SK-N-MC (cell line): Measurements from ENCODE around the gene SOX6.

Experiments
- DNase-seq: peaks from one replicate; pipeline ENCODE4 v3.0.0-alpha.2; 2011; ENCODE audit warnings: low read depth, low spot score
- H3K27ac ChIP-seq: fragments of 200-600 bp; sonication (generic); 2 replicates; pipeline ENCODE4 v1.5.1; 2016; ENCODE audit warnings: mixed run types
- H3K36me3 ChIP-seq: fragments of 200-600 bp; sonication (generic); 2 replicates; pipeline ENCODE4 v1.6.1; 2017; ENCODE audit warnings: antibody characterized with exemption, low read length, mixed read lengths; ENCODE audit not compliant: insufficient read depth
- H3K4me3 ChIP-seq: fragments of 200-600 bp; sonication (generic); 2 replicates; pipeline ENCODE4 v1.5.1; 2016
- H3K9ac ChIP-seq: fragments of 200-600 bp; sonication (generic); 2 replicates; pipeline ENCODE4 v1.8.0; 2017; ENCODE audit warnings: mixed run types, mixed read lengths; ENCODE audit not compliant: insufficient read length
- H3K9me3 ChIP-seq: fragments of 200-600 bp; sonication (generic); 2 replicates; pipeline ENCODE4 v1.6.1; 2017; ENCODE audit warnings: low read depth, mild to moderate bottlenecking, antibody characterized with exemption, low read length, moderate library complexity, mixed read lengths
- EZH2 ChIP-seq: fragments of 200-600 bp; sonication (generic); IDR thresholded peaks from one replicate; pipeline ENCODE4 v1.6.1; 2017; ENCODE audit warnings: antibody characterized with exemption
- FOXP2 ChIP-seq: optimal IDR thresholded peaks from 2 replicates; pipeline ENCODE3; 2011; ENCODE audit warnings: mild to moderate bottlenecking, moderate library complexity; ENCODE audit not compliant: insufficient read depth; ENCODE audit errors: extremely low read length, control extremely low read depth
- POLR2AphosphoS5 ChIP-seq: IDR thresholded peaks from 2 replicates; pipeline ENCODE4 v1.6.1; 2012; ENCODE audit warnings: mild to moderate bottlenecking, low read depth, low read length, borderline replicate concordance

The SOX6 gene

DNA sequence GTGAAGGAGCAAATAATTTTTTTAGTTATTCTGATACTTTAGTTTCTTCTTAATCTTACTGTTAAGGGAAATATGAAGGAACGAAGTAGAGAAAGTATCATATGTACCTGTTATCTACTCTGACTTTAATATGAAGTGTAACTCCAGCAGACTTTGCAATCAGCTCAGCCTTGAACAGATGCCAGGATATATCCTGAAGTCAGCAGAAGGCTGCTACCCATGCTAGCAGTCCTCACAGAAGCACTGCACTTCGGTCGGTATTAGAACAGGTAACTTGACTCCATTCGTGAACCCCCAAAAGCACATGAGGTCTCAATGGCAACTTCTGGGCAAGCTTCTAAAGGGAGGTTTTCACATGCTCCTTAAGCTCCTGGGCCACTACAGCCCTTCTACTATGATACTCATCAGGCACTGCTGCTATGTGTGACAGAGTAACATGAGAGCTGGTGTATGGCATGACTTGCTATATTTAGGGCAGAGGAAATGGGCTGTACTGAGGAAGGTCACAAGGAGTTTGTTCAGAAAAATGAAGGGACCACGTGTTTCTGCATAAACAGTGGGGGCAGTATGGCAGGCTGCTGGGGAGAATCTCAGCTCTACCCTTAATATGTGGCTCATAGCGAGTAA, 344.1 kb downstream of the SOX6 start:
- Histone ChIP-seq H3K9ac (no peak overlapping the region), H3K9me3 (no peaks in the 10 kb centered on the region), H3K27ac (peak overlapping the region; percentile 79), H3K4me3 (no peak overlapping the region), H3K36me3 (peaks cover 81% of the 10 kb centered on the region)
- TF ChIP-seq FOXP2 = no peak
- no peak for TF ChIP-seq POLR2AphosphoS5
- no peak for TF ChIP-seq EZH2
- no peak for DNase-seq

DNA sequence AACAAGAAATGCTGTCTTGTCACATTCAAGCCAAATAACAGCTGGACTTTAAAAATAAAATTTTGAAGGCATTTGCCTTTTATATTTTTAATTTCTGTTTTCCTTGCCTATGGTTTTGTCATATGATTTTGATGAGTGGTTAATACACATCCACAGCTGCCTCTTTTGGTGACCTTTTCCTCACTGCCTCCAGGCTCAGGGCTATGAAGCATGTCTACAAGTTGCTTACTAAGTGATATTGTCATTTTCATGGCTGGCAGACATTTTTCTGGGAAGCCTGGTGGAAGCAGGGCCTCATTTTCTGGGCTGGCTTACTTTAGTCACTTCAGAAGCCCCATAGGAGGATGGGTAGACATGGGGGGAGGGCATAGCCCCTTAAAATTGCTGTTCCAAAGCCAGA, 344.9 kb downstream of the SOX6 start:
- peak overlapping the region; percentile 7; the same call in 1 of the 2 replicates for H3K4me3 ChIP-seq
- H3K9me3 ChIP-seq = no peaks in the 10 kb centered on the region
- TF ChIP-seq EZH2 (no peak), POLR2AphosphoS5 (no peak)
- H3K27ac ChIP-seq = peak overlapping the region; percentile 79
- no peak for DNase-seq
- H3K36me3 ChIP-seq = peaks cover 86% of the 10 kb centered on the region
- no peak overlapping the region for H3K9ac ChIP-seq

DNA sequence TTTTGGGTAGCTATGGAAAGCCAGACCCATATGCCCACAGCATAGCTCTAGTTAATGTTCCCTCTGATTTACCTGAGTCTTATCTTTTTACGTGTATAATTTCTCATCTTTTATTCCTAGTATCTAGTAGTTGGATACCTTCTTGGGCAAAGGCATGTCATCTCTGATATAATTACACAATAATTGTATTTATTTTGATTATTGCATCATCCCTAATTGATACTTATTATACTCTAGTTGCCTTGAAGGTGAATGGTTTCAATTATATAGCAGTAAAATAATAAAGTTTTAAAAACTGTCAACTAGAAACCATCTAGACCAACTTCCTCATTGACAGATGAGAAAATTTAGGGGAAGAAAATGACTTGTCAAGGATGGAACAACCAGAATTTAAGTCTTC, 347.3 kb downstream of the SOX6 start:
- H3K27ac ChIP-seq = no peak overlapping the region
- no peak overlapping the region for H3K4me3 ChIP-seq
- TF ChIP-seq POLR2AphosphoS5 = no peak
- TF ChIP-seq EZH2 = no peak
- no peak for TF ChIP-seq FOXP2
- DNase-seq = no peak
- H3K9ac ChIP-seq = no peak overlapping the region
- peaks cover 81% of the 10 kb centered on the region for H3K36me3 ChIP-seq
- no peaks in the 10 kb centered on the region for H3K9me3 ChIP-seq

DNA sequence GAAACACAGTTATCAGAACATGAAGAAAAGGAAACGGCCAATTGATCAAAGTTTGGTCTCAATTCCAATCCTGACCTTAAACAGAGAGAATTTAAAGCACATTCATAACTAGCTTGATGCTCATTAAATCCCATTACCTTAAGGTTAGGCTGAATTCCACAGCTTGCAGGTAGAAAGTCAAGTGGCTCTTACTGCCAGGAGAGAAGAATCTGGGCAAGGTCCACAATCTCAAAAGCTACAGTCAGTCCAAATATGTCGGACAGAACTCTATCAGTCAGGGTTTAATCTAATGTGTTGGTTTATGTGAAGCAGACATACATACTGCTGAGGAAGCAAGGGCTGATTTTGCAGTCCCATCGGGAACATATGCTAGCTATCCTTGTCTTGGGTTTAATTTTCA, 348.8 kb downstream of the SOX6 start:
- no peak for TF ChIP-seq EZH2
- no peak for TF ChIP-seq POLR2AphosphoS5
- no peak for TF ChIP-seq FOXP2

DNA sequence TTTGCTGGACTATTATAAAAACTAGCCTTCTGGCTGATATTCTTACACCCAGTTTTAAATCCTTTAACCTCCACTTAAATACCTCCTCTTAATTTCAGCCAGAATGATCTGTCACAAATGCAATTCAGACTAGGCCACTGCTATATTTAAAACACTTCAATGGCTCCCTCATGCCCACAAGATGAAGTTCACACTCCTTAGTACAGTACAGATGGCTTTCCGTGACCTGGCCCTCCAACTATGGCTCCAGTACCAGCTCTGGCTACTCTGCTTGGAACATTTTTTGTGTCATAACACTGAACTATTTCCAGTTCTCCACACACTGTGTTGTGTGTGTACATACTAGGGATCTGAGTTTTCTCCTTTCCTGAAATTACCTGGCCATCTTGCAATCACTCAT, 353.4 kb downstream of the SOX6 start:
- Histone ChIP-seq H3K27ac (peak overlapping the region; percentile 89), H3K9ac (no peak overlapping the region), H3K9me3 (no peaks in the 10 kb centered on the region), H3K4me3 (peak overlapping the region; percentile 63), H3K36me3 (peaks cover 56% of the 10 kb centered on the region)
- TF ChIP-seq EZH2 = no peak
- no peak for TF ChIP-seq POLR2AphosphoS5
- TF ChIP-seq FOXP2 = no peak
- no peak for DNase-seq

More for the DNA sequence above, 348.8 kb downstream of the SOX6 start:
- peaks cover 70% of the 10 kb centered on the region for H3K36me3 ChIP-seq
- no peak for DNase-seq
- H3K4me3 ChIP-seq = no peak overlapping the region
- H3K9ac ChIP-seq = no peak overlapping the region
- no peaks in the 10 kb centered on the region for H3K9me3 ChIP-seq
- no peak overlapping the region for H3K27ac ChIP-seq

DNA sequence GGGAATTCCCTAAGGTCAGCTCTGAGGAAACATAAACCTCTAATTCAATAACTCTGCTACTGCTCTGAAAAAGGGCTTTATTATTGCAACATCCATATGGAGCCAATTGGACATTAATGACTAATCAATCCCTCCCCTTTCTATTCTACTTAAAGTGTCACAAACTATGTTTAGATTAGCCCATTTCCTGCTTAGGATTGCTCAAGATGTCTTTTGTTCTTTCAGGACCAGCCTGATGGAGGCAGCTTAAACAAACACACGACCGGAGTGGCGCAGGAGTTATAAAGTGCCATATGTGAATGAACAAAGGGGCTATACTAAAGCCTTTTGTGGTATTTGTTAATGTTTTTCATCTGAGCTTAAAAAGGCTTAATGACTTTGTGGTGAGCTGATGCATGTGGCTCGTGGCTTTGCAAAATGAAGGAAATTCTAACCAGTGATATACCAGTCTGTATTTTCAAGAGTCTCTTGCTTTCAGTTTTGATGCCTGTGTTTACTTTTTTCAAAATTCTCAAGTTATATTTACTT, 354.4 kb downstream of the SOX6 start:
- TF ChIP-seq POLR2AphosphoS5 = peak; percentile 72; the same call in 1 of the 2 replicates
- TF ChIP-seq EZH2 = no peak
- peak; percentile 64 for TF ChIP-seq FOXP2
- Histone ChIP-seq H3K36me3 (peaks cover 51% of the 10 kb centered on the region), H3K9ac (no peak overlapping the region), H3K4me3 (peak overlapping the region; percentile 63), H3K27ac (peak overlapping the region; percentile 89), H3K9me3 (no peaks in the 10 kb centered on the region)
- peak; percentile 94 for DNase-seq

DNA sequence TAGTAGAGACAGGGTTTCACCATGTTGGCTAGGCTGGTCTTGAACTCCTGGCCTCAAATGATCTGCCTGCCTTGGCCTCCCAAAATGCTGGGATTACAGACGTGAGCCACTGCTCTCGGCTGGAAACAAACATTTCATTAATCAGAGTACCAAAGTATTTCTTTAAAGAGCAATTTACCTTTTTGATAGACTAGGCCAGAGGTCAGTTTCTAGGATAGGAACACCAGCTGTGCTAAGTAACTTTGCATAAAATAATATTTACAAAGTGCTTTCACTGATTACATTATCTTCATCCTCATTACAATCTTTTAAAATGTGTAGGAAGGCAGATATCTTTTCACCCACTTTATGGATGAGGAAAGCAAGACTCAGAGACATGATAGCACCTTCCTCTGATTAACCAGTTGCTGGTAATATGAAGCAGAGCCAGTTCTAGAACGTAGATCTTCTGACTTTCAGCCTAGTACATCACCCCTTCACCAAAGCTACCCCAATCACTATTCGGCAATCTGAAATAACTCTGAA, 355.2 kb downstream of the SOX6 start:
- peaks cover 47% of the 10 kb centered on the region for H3K36me3 ChIP-seq
- no peaks in the 10 kb centered on the region for H3K9me3 ChIP-seq
- TF ChIP-seq POLR2AphosphoS5 (no peak), EZH2 (no peak), FOXP2 (no peak)
- no peak for DNase-seq
- peak overlapping the region; percentile 63 for H3K4me3 ChIP-seq
- H3K9ac ChIP-seq = no peak overlapping the region
- peak overlapping the region; percentile 89 for H3K27ac ChIP-seq

DNA sequence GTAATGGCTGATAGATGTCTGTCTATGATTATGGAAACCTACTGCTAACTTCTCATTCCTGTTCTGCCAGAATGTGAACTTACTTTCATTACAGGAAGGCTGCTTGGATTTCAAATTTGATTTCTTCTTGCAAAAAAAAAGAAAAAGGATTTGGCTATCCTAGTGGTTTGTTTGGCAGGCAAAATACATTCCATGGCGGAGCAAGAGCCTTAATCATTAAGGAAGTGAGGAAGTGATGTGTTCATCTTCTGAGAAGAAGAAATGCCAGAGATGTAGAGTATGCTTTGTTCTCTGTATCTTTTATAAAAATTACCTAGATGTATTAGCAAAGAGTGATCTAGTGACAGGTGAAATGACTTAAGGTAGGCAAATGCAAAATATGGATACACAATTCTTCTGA, 356.3 kb downstream of the SOX6 start:
- DNase-seq = no peak
- Histone ChIP-seq H3K9me3 (no peaks in the 10 kb centered on the region), H3K36me3 (peaks cover 49% of the 10 kb centered on the region), H3K4me3 (no peak overlapping the region), H3K27ac (no peak overlapping the region), H3K9ac (no peak overlapping the region)
- TF ChIP-seq POLR2AphosphoS5 (no peak), FOXP2 (no peak), EZH2 (no peak)
